ENCODE data around the gene BCAS3. TPM values are rescaled to one million over a fixed set of nuclear protein-coding genes. Genes with fewer than 3 reads are reported as not detected.

Gene BCAS3
- total RNA-seq, 4 donors from 2014 or later = 21.7 to 42.2 (median 23.0) TPM

DNA sequence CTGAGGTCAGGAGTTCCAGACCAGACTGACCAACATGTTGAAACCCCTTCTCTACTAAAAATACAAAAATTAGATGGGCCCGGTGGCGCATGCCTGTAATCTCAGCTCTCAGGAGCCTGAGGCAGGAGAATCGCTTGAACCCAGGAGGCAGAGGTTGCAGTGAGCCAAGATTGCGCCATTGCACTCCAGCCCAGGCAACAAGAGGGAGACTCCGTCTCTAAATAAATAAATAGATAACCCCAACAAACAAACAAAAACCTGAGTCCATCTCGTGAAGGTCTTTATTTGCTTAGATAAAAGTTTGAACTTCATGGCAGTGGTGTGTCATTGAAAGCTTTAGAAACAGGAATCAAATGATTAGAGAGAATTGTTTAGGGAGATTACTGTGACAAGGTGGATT lies 167.4 kb downstream of the BCAS3 start:
- TF ChIP-seq, protein P1, sequence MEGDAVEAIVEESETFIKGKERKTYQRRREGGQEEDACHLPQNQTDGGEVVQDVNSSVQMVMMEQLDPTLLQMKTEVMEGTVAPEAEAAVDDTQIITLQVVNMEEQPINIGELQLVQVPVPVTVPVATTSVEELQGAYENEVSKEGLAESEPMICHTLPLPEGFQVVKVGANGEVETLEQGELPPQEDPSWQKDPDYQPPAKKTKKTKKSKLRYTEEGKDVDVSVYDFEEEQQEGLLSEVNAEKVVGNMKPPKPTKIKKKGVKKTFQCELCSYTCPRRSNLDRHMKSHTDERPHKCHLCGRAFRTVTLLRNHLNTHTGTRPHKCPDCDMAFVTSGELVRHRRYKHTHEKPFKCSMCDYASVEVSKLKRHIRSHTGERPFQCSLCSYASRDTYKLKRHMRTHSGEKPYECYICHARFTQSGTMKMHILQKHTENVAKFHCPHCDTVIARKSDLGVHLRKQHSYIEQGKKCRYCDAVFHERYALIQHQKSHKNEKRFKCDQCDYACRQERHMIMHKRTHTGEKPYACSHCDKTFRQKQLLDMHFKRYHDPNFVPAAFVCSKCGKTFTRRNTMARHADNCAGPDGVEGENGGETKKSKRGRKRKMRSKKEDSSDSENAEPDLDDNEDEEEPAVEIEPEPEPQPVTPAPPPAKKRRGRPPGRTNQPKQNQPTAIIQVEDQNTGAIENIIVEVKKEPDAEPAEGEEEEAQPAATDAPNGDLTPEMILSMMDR (IDR thresholded peaks at IDR 0.05; ENCODE audit: low read depth) = no peak

DNA sequence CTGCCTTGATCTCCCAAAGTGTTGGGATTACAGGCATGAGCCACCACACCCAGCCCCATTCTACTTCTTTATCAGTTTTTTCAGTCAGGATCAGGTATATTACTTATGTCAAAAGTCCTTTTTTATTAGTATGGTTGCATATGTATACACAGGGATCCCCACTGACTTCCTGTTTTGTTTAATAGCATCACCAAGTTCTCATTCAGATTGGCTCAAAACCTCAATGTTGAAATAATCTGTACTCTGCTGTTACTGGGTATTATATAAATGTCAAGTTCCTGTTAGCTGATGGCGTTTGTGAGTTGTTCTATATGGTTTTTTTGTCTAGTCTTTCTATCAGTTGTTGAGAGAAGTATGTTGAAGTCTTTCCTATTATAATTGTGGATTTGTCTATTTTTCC lies 168.5 kb downstream of the BCAS3 start:
- TF ChIP-seq, protein P1 (IDR thresholded peaks at IDR 0.05; ENCODE audit: low read depth) = no peak

DNA sequence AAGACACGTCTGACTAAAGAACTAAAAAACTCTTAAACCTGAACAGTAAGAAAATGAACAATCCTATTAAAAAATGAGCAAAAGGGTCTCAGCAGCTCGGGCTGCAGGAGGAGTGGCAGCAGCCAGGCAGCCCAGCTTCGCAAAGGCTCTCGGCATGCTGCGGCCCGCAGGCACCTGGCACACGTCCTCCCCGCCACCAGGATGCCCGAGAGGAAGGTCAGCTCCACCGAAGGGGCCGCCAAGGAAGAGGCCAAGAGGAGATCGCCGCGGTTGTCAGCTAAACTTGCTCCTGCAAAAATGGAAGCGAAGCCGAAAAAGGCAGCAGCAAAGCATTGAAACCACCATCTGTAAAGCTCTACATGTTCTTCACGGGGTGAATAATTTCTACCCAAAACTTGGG lies 173.5 kb downstream of the BCAS3 start:
- TF ChIP-seq, protein P1 (IDR thresholded peaks at IDR 0.05; ENCODE audit: low read depth) = no peak

DNA sequence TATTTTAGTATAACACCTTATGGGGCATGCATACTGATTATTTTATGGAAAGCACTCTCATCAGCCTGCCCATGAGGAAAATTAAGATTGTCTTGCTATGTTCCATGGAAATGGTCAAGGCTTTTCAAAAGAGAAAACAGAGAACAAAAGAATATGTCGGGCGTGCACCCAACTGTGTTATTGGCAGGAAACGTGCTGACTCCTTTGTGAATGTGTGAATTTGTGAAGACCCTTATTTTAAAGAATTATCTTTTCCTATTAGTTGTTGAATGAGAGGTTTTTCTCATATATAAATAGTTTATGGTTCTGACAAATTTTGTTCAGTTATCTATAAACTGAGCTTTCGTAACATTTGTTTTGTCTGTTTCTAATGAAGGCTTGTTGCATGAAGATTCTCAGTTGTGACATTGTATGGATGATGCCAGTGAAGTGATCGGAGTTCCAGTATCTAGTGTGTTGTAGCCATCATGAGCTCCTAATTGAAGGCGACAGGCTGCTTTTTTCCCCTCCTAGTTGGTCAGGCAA lies 180.0 kb downstream of the BCAS3 start:
- TF ChIP-seq, protein P1 (IDR thresholded peaks at IDR 0.05; ENCODE audit: low read depth) = no peak

DNA sequence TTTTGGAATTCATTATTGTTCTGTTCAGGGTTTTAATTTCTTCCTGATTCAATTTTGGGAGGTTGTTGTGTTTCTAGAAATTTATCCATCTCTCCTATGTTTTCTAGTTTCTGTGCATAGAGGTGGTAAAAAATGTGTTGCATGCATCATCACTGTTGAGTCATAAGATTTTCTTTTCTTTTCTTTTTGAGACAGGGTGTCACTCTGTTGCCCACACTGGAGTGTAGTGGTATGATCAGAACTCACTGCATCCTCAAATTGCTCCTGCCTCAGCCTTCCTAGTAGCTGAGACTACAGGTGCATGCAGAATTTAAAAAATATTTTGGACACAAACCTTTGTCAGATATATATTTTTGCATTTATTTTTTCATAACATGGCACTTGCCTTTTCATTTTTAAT lies 184.8 kb downstream of the BCAS3 start:
- TF ChIP-seq, protein P1 (IDR thresholded peaks at IDR 0.05; ENCODE audit: low read depth) = no peak

DNA sequence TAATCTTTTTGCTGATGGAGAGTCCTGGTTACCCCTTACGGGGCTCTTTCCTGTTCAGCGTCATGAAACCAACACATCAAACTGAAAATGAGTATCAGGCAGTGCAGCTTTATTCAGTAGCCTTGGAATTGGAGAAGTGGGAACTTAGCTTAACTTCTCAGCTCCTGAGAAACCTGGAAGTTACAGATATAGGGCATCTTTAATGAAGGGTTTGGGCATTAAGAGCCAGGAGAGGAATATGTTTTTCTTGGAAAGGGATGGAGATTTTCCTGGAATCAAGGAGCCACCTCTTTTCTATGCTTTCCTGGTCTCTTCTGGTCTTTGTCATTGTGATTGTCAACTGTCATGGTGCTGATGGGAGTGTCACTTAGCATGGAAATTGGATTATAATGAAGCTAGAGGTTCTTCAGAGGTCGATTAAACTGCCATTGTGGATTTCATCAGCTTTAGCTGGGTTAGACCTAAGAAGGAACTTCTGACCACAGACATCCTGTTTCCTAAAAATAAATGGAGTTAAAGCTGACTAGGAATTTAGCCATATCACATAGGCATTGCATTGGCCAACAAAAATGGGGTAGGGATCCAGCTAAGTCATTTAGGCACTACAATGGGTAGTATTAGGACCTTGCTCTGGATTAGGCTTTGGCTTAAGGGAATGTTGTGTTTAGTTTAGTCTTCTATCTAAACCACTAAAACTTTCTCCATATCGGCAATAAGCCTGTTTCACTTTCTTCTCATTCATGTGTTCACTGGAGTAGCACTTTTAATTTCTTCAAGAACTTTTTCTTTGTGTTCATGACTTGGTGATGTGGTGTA lies 186.4 kb downstream of the BCAS3 start:
- TF ChIP-seq, protein P1 (IDR thresholded peaks at IDR 0.05; ENCODE audit: low read depth) = no peak

DNA sequence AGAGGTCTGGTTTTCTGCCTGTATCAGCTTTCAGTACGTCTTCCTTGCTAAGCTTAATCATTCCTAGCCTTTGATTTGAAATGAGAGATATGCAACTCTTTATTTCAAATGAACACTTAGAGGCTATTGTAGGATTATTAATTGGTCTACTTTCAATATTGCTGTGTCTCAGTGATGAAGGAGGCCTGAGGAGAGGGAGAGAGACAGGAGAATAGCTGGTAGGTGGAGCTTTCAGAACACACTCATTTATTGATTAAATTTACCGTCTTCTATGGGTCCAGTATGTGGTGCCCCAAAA lies 187.0 kb downstream of the BCAS3 start:
- TF ChIP-seq, protein P1 (IDR thresholded peaks at IDR 0.05; ENCODE audit: low read depth) = no peak
